GM19397 (cell line): Measurements from ENCODE around the gene KRT4.
"Not testable (repeated sequence)": the region's sequence is repeated elsewhere in the genome, so short reads cannot be mapped to it uniquely, and the experiment has no call there.

Experiments used
- ATAC-seq: cut with Tn5 transposase; IDR thresholded peaks from one replicate; pipeline ENCODE4 v1.9.1; 2021; ENCODE audit warnings: mild to moderate bottlenecking, moderate library complexity; ENCODE audit not compliant: unreplicated experiment

Gene KRT4

DNA sequence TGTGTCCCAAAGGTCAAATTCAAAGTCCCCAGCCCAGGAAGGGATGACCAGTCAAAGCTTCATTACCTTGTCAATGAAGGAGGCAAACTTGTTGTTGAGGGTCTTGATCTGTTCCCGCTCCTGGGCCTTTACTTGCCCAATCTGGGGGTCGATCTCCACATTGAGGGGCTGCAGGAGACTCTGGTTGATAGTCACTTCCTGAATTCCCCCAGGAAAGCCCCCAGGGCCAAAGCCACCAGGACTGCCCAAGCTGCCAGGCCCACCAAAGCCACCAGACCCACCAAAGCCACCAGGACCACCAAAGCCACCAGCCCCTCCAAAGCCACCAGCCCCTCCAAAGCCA lies 18.6 kb downstream of the KRT4 start:
- not testable (repeated sequence) for ATAC-seq

DNA sequence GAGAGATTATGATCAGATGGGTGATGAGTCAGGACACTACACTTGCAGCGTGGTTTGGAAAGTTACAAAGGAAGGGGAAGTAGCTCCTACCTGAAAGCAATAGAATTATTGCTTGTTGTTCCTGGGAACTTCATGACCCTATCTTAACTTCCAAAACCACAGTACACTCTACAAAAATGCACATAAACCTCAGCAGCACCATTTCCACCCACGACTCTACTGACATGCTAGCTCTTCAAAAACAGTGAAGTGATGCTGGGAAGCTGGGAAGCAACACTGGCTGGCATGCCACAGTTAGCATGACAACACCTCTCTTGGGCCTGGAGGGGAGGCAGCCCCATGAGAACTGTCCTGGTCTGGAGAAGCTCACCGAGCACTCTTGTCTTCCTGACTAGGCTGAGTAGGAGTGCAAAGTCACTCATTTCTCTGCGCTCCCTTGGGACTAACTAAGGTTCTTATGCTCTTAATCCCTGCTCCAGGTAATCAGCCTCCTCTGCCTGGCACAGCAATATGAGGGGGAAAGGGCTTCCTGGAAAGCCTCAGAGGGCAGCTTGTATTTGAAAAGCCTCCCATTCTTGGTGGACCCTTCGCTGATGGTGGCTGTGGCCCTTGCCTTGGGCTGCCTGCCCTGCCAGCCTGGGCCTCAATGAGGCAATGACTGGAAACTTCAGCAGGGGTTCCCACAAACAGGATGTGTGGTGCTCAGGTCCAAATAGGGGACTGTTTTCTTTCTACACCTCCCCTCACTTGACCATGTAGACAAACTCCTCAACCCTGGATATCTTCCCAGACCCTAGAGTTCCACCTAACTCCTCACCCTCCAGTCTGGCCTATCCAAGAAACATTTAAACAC lies 19.2 kb downstream of the KRT4 start:
- no peak for ATAC-seq

DNA sequence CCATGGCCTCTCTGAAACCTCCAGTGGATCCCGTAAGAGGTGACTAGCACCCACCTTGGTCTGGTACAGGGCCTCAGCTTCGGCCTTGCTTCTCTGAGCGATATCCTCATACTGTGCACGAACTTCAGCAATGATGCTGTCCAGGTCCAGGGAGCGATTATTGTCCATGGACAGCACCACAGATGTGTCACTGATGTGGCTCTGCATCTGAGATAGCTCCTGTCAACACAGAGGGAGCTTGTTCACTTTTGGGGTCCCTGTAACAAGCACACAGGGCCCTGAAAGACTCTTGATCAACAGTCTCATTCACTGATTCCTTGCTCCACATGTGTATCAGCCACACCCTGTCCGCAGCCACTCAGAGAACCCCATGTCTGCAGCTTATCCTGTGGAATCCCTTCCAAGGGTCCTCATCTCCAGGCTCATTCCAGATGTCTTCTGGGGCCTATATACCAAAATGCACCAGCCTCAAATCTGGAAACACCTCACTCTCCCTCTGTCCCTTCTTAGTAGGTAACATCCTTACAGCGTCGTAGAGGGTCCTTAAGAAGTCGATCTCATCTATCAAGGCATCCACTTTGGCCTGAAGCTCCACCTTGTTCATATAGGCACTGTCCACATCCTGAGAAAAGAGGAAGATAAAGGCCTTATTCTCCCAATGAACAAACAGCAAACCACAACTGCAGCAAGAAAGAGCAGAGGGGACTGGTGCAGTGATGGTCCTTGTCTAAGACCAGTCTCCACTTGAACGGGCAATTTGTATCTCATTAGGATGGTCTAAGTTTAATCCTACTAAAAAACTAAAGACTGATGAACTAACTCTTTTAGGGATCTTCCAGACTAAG lies 21.5 kb downstream of the KRT4 start:
- no peak for ATAC-seq

DNA sequence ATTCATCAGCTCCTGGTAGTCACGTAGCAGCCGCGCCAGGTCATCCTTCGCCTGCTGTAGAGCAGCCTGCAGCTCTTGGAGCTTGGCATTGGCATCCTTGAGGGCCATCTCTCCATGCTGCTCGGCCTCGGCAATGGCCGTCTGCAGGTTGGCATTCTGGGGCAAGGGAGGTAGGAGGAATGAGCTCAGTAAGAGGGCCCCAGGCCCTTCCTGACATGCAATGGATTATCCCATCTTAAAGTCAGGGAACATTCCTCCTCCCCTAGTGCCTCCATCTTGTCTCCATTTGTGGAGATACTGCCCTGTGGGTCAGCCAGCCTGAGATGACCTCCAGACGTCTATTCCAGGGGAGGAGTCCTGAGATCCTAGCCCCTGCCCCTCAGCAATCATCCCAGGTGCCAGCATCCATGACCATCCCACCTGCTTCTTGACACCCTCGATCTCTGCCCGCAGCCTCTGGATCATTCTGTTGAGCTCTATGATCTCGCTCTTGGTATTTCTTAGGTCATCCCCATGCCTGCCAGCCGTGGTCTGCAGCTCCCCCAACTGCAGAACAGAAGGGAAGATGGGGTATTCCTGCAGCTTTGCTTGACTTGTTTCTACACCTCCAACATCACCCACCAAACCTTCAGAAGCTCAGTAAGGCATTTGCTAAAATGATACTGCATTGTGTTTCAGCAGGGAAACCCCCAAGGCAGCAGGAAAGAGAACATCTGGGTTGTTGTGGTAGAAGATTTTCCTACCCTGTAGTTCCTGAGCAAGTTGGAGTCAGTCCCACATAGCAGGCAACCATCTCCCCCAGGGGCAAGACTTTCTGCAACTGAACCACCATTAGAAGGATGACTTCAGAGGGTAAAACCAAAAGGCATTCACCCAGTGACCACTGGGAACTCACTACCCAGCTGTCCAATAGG lies 22.4 kb downstream of the KRT4 start:
- ATAC-seq = no peak

DNA sequence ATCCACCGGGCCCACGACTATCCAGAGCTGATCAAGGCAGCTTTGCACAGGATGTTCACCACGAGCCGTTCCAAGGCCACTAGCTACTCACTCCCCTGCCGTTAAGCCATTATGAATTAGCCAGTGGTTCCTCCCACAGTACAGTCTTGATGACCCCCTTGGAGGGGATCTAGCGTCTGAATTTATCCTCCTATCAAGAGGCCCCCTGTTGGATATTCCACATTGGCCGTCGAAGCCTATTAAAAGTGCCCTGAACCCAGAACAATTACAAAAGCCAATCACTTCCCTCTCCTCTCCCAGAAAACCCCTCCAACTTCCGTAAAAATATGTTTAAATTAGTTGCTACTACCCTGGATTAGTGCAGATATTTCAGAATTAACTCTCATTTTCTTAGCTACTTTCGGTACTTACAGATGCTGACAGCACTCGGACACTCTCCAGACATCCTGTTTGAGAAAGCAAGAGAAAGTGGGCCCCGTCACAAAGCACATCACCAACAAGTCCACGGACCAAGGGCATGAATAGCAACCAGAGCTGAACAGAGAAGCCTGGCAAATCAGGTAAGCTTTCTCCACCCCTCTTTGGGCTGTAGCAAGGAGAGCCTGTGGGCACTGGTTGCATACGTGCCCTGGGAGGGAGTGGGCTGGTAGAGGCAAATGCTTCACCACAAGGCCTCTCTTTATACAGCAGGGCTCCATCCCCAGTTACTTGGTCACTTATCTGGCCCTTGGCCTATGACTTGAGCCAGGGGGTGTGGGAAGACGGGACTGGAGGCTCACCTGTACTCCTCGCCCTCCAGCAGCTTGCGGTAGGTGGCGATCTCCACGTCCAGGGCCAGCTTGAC lies 23.3 kb downstream of the KRT4 start:
- no peak for ATAC-seq

DNA sequence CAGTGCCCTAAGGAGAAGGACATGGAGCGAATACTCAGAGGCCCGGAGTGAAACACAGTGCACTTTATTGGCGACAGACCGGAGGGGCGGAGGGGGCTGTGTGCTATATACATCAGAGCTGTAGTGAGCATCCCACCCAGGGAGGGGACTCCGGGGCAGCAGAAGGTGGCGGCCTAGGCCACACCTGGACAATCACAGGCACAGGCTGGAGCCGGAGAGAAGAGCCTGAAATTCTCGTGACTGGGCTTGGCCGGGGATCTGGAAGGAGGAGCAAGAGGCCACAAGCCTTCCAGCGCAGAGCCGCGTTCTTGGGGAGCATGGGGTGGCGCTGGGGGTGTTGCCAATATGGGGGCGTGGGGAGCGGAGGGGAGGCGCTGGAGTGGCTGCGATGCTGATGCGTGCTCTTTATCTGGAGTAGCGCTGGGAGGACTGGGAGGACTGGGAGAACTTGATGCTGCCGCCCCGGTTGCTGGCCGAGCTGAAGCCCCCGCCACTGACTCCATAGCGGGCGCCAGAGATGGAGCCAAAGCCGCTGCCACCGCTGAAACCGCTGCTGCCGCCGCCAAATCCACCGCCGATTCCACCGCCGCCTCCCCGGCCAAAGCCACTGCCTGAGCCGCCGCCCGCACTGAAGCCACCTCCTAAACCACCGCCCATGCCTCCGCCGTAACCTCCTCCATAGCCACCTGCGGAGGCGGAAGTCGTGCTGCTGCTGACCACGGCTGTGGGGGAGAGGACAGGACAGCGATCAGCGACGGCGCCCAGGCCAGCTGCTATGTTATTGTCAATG lies 24.1 kb downstream of the KRT4 start:
- ATAC-seq = no peak

DNA sequence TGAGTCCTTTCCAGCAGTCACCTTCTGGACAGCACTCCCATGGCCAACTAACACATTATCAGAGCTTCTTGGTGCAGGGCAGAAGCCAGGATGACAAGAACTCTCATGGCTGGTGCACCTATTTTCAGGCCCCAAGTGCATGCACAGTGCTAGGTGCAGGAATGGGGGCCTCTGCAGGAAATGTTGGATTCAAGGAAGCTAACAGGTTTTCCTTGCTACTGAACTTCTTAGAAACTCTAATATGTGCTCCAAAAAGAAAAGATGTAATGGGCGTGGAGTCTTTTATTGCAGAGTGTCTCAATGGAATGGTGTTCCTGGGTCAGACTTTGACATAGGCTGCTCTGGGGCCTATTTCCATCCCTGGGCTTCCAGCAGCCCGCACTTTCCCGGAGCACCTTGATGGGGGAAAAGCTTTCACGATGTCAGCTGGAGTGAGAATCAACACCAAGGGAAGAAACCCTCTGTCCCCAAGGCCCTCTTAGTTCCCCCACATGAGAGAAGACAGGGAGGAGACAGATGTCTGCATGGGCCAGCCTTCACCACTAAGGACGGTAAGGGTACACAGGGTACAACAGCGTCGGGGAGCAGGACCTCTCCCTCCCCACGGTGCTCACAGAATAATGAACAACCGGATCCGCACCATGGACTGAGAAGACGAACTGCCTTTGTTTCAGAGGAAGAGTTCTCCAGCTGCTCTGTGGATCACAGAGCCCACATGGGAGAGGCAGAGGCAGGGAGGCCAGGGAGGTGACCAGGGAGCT lies 24.9 kb downstream of the KRT4 start:
- no peak for ATAC-seq

DNA sequence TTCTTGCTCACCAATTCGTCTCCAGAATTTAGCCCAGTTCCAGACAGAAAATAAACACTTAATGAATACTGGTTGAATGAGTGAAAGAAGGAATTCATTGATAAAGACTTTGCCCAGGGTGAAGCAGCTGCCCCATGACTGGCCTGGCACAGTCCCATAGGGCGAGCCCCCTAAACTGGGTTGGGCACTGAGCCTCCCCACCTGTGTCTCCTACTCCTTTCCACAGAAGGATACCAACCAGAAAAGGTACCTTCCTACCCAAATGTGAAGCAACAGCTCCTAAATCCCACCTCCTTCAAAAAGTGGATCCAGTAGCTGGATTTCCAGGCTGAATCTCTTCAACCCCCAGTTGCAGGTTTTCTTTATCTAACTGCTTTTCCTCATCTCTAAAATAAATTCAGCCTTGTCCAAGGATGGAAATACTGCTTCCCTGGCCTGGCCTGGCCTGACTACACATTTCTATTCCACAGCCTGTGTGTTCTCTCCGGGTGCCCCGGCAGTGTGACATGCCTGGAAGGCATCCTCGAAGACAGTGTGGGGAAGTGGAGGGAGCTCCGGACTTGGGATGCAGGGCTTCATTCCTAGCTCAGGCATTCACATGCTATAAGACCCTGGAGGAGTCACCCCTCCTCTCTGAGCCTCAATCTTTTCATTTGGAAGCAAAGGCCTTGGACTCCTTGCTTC lies 25.6 kb downstream of the KRT4 start:
- ATAC-seq = no peak

DNA sequence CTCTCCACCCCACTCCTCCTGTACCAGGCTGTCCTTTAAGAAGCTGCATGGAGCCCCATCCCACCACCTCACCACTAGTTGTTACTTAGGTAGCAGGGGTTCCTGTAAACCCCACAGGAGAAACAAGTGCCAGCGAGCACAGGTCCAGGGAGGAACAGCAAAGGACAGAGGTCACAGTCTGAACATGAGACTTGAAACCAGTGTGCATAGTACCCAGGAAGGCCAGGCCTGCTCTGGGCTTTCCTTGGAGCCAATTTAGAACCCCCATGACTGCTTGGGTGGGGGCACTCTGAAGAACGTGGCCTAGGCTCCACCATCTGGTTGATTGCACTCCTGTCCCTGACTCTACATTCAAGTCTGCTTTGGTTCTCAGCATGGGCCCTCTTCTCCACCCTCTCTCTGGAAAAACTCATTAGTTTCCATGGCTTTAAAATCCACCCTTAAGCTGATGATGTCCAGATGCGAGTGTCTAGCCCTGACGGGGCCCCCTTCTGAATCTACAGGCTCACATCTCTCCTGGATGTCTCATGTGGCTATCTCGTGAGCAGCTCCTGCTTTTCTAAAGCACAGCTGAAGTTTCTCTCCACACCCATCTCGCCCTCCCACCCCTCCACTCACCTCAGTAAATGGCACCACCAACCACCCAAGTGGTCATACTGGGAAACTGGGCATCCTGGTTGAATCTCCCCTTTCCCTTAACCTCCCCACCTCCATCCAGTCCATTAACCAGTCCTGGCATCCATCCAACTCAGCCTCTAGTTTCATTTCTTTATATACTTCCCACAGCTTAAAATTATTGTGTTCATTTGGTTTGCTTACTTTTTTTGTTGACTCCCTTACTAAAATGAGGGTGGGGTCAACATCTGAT lies 26.4 kb downstream of the KRT4 start:
- ATAC-seq = no peak

DNA sequence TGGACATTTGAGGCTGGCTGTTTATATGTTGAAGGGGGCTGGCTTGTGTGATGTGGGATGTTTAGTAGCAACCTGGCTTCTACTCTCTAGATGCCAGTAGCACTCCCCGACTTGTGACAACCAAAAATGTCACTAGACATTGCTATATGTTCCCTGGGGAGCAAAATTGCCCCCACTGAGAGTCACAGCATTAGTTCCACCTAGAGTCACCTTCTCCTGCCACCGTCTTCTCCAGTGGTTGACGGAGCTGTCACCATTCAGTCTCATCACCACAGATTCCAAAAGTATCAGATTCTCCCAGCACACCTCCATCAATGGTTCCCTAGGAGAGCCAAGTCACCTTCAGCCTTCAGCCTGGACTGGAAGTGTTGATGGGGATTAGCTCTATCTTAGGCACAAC lies 29.0 kb downstream of the KRT4 start:
- ATAC-seq = no peak

DNA sequence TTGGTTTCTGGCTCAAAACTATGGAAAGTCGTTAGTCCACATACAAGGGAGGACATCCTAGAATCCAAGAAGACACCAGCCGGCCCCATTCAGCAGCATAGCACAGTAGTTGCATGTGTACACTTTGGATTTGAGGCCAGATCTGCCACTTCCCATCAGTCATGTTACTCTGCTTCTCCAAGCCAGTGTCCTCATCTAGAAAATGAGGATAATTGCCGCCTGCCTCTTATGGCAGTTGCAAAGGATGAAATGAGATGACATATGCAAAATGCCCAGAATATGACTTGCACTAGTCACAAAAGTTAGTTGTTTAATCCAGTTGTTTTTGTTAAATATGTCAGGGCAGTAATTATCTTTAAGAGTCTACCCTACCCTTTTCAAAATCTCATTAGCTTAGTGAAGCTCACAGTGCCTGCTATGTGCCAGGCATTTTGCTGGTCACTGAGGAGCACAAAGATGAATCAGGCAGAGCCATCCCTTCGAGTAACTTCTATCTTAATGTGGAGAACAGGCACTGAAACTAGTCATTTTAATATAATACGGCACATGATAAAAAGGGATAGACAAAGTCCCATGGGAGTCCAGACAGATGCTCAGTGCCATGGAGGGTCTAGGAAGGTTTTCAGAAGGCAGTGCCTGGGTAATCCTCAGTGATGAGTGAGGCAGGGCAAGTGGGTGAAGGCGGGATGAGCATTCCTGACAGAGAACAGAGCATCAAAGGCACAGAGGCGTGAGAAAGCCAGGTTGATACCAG lies 30.2 kb downstream of the KRT4 start:
- ATAC-seq = no peak

DNA sequence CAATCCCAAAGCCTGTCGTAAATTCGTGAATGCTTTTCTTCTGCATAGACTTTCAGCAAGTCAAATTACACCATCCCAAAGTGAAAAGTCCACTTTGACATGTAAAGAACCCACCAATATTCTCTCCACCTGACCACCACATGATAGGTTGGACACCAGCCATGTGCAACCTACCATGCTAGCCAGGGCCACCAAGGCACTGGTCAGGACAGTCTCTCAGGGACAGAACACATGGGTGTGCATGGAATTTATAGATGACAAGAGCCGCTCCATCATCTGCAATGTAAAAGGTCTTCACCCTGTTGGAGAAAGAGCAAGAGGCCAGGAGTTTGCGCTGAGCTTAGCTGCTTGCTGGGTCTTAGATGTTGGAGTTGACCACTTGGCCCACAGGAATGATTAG lies 31.4 kb downstream of the KRT4 start:
- no peak for ATAC-seq

DNA sequence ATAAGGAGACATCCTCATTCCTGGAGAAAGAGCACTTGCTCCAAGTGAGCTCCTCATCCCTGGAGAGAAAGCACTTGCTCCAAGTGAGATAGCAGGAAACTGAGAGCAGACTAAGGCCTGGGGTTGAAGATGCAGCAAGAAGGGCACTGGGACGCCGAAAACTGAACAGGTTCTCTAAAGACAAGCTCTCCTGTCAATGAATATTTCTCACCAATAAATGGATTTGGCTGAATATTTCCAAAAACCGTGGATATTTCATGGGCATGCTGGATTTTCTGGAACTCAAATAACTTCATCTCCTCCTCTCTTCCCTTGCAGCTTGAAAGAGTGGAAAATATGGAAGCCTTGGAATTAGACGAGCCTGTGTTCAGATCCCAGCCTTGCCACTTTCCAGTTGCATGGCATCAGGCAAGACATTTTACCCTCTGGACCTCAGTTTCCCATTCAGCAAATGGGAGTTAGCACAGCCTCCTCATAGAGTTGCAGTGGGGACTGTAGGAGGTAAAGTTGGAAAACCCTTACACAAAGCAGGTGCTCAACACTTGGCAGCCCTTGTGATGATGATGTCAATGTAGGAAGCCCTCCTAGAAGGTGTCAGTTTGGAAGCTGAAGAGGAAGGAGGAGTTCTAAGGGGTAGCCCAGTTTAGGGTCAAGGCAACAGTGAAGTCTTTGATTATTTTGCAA lies 32.4 kb downstream of the KRT4 start:
- ATAC-seq = no peak

DNA sequence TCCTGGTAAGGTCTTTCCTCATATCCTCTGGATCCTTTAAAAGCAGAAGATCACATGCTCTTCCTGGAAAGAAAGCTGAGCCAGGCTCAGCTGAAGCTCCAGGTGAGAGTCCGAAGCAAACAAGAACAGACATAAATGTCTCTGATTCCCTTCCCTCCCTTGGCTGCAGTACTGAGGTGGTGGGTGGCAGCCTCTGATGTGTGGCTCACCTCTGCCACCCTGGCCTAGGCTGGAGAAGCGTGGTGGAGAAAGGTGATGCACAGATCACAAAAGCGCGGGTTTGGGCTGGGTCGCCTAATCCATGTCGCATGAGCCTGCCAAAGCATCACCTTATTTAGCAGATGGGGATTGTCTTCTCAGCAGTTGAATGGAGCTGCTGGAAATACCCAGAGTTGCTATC lies 34.0 kb downstream of the KRT4 start:
- no peak for ATAC-seq

DNA sequence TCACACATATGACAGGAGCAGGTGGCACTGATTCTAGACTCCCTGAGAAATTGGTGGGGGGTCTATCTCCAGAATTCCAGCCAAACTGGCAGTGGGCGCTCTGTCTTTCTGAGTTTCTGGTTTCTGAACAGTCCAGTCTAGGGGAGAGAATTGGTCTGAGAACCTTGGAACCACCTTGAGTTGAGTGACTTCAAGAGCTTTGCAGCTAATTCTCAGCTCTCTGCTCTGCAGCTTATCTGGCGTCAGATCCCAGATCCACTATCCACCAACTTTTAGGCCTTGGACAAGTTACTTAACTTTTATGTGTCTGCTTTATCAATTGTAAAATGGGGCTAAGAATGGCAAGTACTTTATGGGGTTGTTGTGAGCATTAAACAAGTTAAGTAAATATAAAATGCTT lies 35.1 kb downstream of the KRT4 start:
- ATAC-seq = no peak

DNA sequence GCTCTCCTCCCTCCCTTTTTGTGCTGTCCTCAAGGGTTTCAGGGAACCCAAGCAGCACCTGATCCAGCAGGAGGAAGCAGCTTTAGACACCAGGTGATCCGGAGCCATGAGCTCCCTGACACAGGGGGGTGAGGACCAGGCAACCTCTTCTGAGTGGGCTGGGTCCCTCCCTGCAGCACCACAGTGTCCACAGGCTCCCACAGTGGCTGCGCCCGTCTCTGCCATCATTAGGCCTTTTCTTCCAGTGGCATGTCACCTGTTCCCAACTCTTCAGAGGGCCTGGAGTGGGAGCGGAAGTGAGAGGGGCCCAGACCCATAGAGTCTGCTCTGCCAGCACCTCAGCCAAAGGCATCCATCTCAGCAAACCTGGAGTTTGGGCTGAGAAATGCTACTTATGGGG lies 36.4 kb downstream of the KRT4 start:
- ATAC-seq = no peak
